ENCODE data around the gene GALNT11.
"Not testable (repeated sequence)": the region's sequence is repeated elsewhere in the genome, so short reads cannot be mapped to it uniquely, and the experiment has no call there.

GALNT11 gene

GRCh38 chr7:152025077-152025936 is at the start of gene GALNT11:
GALNT11 (plus strand) TSS chr7:152025674; CDS start chr7:152094228, 68,554 bp downstream.
- peak; percentile 87 for DNase-seq (ENCODE audit: low spot score)

- DNase-seq (ENCODE audit: low spot score): no peak
These were observed 46.9 kb upstream of the GALNT11 start for GRCh38 chr7:151978616-151979015.

GRCh38 chr7:151981223-151981622 is 44.3 kb upstream of the GALNT11 start:
- no peak for DNase-seq (ENCODE audit: low spot score)

GRCh38 chr7:151982806-151983205 is 42.7 kb upstream of the GALNT11 start:
- DNase-seq (ENCODE audit: low spot score): no peak

DNA sequence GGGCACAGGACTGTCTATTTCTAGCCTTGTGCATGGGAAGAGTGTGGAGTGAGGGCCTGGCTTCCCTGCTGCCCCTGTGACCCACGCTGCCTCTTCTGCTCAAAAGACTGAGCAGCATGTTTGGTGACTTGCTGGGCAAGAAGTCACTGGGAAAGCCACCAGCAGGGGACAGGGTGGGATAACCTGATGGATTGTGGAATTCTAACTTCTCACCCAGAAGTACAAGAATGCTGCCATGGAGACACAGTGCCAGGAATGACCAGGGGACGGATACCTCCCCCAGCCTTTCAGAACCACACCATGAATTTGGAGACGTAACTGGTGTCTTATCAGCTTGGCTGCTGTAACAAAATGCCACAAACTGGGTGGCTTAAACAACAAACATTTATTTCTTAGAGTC is 40.9 kb upstream of the GALNT11 start:
- DNase-seq (ENCODE audit: low spot score): no peak

DNA sequence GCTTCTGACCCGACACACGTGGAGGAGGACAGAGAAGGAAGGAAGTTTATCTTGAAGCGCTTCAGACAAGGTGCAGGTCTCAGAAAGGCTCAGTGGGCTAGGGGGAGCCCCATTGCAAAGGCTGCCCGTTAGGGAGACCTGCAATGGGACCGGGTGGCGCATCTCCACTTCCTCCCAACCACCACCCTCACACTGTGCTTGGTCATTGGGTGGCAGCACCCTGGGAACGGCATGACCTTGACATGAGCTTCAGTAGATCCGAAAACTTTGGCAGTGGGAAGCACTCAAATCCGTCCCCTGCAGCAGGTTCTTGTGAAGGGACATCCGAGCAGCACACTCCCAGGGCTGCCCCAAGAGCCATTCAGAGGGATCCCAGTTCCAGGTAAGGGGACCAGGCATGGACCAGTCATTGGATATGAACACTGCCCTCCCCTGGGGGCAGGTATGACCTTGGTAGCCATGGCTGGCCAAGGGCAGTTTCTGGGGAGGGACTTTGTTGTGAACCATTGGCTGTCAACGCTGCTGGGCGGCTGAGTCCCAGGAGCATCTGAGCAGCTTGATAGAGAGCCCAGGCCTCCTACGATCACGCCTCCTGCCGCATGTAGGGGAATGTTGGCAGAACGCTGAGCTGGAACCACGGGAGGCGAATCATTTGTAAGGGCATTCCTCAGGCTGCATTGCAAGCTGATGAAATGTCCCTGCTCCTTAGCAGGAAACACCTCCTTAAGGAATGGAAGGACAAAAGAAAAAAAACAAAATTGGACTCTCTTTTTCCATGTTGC is 37.5 kb upstream of the GALNT11 start:
- peak; percentile 67 for DNase-seq (ENCODE audit: low spot score)

GRCh38 chr7:151992375-151992774 is 33.1 kb upstream of the GALNT11 start:
- DNase-seq (ENCODE audit: low spot score): peak; percentile 74

DNA sequence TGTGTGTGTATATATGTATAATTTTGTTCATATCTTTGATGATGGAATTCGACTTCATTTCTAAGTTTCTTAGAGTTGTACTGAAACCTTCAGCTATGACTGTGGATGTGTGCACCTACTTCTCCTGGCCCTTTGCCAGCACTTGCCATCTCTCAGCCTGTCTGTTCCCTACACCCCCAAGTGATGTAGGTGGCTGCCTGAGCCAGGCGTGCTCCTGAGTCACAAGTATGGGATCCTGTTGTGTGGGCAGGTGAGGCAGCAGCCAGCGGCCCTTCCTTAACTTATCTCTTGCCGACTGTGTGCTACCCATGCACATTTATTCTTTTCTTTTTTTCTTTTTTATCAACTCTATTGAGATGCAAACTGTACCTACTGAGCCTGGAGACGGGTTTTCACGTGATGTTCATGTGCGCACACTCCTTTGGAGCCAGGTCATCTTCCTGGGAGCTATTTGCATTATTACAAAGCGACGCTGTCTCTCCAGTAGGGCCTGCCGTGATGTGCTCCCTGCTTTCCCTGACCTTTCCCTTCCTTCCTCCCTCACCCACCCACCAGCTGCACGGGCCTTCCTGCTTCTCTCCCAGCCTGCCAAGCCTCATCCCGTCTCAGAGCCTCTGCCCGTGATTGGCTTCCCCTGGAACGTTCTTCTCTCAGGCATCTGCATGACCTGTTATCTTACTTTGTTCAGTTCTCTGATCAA is 31.3 kb upstream of the GALNT11 start:
- DNase-seq (ENCODE audit: low spot score): peak; percentile 31

- DNase-seq (ENCODE audit: low spot score): no peak
These were observed 25.9 kb upstream of the GALNT11 start for GRCh38 chr7:151999424-152000090.

DNA sequence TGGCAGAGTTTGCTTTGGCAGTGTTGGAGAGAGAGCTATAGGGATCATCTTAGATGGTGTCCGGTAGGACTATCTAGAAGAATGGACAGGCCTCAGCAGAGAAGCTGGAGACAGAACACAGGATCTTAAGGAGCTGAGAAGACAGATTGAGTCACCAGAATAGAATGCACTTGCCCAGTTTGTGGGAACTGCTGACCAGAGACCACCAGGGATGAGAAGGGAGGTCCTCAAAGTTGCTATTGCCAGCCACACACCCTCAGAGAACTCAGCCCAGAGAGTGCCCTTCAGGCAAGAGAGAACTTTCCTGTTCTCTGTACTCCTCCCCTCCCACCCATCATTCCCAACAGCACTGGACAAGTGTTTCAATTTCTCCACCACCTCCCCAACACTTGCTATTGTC is 25.3 kb upstream of the GALNT11 start:
- no peak for DNase-seq (ENCODE audit: low spot score)

DNA sequence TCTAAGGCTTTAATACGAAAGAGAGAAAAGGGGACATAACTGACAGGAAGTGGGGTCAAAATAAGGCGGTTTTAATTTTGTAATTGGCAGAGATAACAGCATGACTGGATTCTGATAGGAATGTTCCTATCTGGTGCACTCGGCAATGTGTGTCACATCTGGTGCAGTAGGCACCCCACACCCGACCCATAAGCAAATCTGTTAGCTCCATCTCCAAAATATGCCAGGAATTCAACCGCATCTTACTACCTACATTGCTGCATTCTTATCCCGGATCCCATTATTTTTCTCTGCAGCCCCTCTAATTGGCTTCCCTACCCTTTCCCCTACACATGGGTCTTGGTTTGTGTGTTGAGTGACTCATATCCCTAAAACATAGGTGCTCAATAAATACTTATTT is 19.1 kb upstream of the GALNT11 start:
- no peak for DNase-seq (ENCODE audit: low spot score)

DNA sequence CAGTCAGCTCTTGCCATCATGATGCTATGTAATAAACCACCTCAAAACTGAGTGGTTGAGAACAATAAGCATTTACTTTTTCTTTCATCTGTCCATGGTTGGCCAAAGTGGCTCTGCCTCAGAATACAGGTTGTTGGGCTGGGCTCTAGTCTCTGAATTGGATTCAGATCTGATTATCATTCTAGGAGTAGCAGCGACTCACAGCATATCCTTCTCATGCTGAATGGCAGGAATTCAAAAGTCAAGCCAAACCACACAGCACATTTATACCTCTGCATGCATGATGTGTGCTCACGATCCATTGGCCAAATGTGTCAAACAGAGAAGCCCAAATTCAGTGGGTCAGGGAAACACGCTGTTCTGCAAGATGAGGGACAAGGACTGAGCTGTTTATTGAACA is 13.6 kb upstream of the GALNT11 start:
- DNase-seq (ENCODE audit: low spot score): no peak

DNA sequence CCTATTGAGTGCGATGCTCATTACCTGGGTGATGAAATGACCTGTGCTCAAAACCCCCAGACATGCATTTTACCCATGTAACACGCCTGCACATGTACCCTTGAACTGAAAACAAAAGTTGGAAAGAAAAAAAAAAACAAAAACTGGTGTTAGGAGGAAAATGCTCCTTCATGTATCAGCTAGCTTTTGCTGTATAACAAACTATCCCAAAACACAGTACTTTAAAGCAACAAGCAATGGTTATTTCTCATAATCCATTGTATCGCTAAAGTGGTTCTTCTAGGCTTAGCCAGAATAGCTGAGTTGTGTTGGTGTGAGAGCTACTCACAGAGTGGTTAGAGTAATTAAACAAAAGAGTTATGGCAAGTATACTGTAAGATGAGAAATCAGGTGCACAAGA is 12.2 kb upstream of the GALNT11 start:
- no peak for DNase-seq (ENCODE audit: low spot score)

DNA sequence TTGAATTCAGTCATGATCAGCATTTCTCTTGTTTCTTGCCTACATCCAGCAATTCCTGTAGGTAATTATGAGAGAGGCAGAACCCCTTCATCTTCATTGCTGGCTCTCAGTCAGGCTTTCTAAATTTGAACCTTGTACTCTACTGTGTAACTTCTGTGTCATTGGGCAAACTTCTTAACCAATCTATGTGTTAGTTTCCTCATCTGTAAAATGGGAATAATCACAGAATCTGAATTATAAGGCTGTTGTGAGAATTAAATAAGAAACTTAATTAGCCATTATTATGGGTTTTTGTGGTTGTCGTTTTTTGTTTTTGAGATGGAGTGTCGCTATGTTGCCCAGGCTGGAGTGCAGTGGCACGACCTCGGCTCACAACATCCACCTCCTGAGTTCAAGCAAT is 11.5 kb upstream of the GALNT11 start:
- DNase-seq (ENCODE audit: low spot score): no peak

GRCh38 chr7:152014722-152015121 is 10.8 kb upstream of the GALNT11 start:
- DNase-seq (ENCODE audit: low spot score): no peak

- DNase-seq (ENCODE audit: low spot score): no peak
These were observed 9.9 kb upstream of the GALNT11 start for GRCh38 chr7:152015600-152015999.

DNA sequence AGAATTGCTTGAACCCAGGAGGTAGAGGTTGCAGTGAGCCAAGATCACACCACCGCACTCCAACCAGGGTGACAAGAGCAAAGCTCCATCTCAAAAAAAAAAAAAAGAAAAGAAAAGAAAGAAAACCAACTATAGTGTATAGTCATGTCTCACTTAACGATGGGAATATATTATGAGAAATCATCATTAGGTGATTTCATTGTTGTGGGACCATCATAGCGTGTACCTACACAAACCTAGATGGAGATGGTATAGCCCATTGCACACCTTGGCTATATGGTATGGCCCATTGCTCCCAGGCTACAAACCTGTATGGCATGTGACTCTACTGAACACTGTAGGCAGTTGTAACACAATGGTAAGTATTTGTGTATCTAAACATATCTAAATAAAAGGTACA is 8.5 kb upstream of the GALNT11 start:
- DNase-seq (ENCODE audit: low spot score): no peak

GRCh38 chr7:152017683-152018082 is 7.8 kb upstream of the GALNT11 start:
- DNase-seq (ENCODE audit: low spot score): not testable (repeated sequence)

GRCh38 chr7:152021740-152022139 is 3.7 kb upstream of the GALNT11 start:
- DNase-seq (ENCODE audit: low spot score): not testable (repeated sequence)

- DNase-seq (ENCODE audit: low spot score): no peak
These were observed 740 bp downstream of the GALNT11 start for GRCh38 chr7:152025937-152026890.

Measured in Ammon's horn (tissue), 1 donor.